Endodermal cell (in vitro differentiated cells): Measurements from ENCODE around the gene GDF15. TPM values are rescaled to one million over a fixed set of nuclear protein-coding genes. Genes with fewer than 3 reads are reported as not detected.
A peak's percentile ranks its signal among the peaks of the same experiment; 100 is the strongest.

ENCODE experiments used
- DNase-seq: peaks from one replicate; pipeline ENCODE4 v3.0.0-alpha.2; 2017
- H3K27ac ChIP-seq: 2 replicates; pipeline ENCODE4 v1.5.1; 2013; ENCODE audit warnings: mild to moderate bottlenecking, low read depth, low read length, moderate library complexity
- H3K27me3 ChIP-seq: 2 replicates; pipeline ENCODE4 v1.6.1; 2013; ENCODE audit warnings: mild to moderate bottlenecking, low read length, moderate library complexity; ENCODE audit not compliant: insufficient read depth, control insufficient read depth, poor library complexity, severe bottlenecking
- H3K36me3 ChIP-seq: 2 replicates; pipeline ENCODE4 v1.7.0; 2013; ENCODE audit warnings: mild to moderate bottlenecking, low read length, moderate library complexity; ENCODE audit not compliant: control insufficient read depth, insufficient read depth
- H3K4me1 ChIP-seq: one replicate; pipeline ENCODE4 v1.7.0; 2013; ENCODE audit warnings: low read length; ENCODE audit not compliant: control insufficient read depth, insufficient read depth
- H3K4me3 ChIP-seq: 2 replicates; pipeline ENCODE4 v1.5.1; 2013; ENCODE audit warnings: mild to moderate bottlenecking, low read length, moderate library complexity
- H3K9ac ChIP-seq: 2 replicates; pipeline ENCODE4 v1.6.1; 2013; ENCODE audit warnings: mild to moderate bottlenecking, low read length, moderate library complexity; ENCODE audit not compliant: poor library complexity, severe bottlenecking; ENCODE audit errors: extremely low read depth
- H3K9me3 ChIP-seq: 2 replicates; pipeline ENCODE4 v1.6.1; 2013; ENCODE audit warnings: mild to moderate bottlenecking, low read length, moderate library complexity; ENCODE audit not compliant: control insufficient read depth
- H3K27ac Mint-ChIP-seq: 2 replicates; pipeline ENCODE4 v1.8.0; 2020; ENCODE audit warnings: mixed read lengths
- H3K27me3 Mint-ChIP-seq: 2 replicates; pipeline ENCODE4 v1.8.0; 2021; ENCODE audit warnings: mild to moderate bottlenecking, mixed read lengths; ENCODE audit not compliant: insufficient read depth
- H3K36me3 Mint-ChIP-seq: 2 replicates; pipeline ENCODE4 v1.8.0; 2020; ENCODE audit warnings: low read depth, mixed read lengths
- H3K4me1 Mint-ChIP-seq: 2 replicates; pipeline ENCODE4 v1.8.0; 2020; ENCODE audit warnings: mixed read lengths
- H3K4me3 Mint-ChIP-seq: 2 replicates; pipeline ENCODE4 v1.8.0; 2020; ENCODE audit warnings: mild to moderate bottlenecking, moderate library complexity, mixed read lengths
- H3K9me3 Mint-ChIP-seq: 2 replicates; pipeline ENCODE4 v1.8.0; 2020; ENCODE audit warnings: mild to moderate bottlenecking, mixed read lengths
- WGBS, 2 experiments: methylation state at CpG; one replicate each; pipeline versions ENCODE4 v1.1.5 to v1.1.7; 2013; ENCODE audit warnings: missing lambda C conversion rate in 2 of 2, mixed read lengths in 1 of 2; ENCODE audit not compliant: insufficient coverage in 1 of 2, insufficient read length in 1 of 2; 5-methylcytosine and 5-hydroxymethylcytosine counted together
- total RNA-seq, 2 donors: library from RNA; stranded (reverse); fragmentation: NEBNext Ultra II Directional in 1 of 2; extraction: Animal tissue kit (Norgen Biotek cat#: 25700) in 1 of 2; gene quantifications; 2 replicates in 1 of 2; 3 replicates in 1 of 2; pipeline ENCODE4 v1.2.1, GENCODE V29; 2021
- TF ChIP-seq, protein P1 (sequence below): fragments of 200-600 bp; sonication (generic); conservative IDR thresholded peaks from 2 replicates; pipeline ENCODE4 v1.5.0; 2021; ENCODE audit warnings: antibody characterized with exemption, mild to moderate bottlenecking

GDF15 gene
- total RNA-seq, 2 donors from 2014 or later, result 0.90 to 2.2 TPM

DNA sequence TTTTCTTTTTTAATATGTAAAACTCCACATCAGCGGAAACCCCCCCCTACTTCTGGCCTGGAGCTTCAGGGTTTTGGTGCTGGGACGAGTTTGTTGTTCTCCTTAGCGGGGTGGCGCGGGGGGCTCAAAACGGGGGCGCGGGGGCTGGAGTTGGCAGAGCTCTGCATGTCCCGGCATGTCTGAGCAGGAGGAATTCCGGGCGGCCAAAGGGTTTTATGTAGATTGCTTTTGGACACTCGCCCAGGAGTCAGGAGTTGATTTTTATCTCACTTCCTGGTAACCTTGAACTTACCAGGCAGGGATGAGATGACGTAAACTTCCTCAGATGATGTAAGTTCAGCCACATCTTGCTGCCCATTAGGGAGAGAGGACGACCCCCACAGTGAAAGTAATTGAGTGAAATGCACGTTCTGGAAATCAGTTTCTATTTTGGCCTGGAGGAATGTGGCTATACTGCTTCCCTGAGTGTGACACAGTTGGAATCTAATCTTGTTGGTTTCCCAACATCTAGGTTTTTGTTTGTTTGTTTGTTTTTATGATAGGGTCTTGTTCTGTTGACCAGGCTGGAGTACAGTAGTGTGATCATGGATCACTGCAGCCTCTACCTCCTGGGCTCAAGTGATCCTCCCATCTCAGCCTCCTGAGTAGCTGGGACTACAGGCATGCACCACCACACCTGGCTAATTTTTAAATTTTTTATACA is 21.0 kb upstream of the GDF15 start:
- Histone ChIP-seq H3K4me1 (peaks cover 3% of the 10 kb centered on the region), H3K4me3 (no peak overlapping the region), H3K27ac (peak overlapping the region; percentile 89), H3K27me3 (no peaks in the 10 kb centered on the region), H3K9ac (no peak overlapping the region), H3K36me3 (no peaks in the 10 kb centered on the region), H3K9me3 (no peaks in the 10 kb centered on the region)
- Mint-ChIP-seq H3K27ac (peak overlapping the region; percentile 68), H3K27me3 (no peaks in the 10 kb centered on the region), H3K9me3 (no peaks in the 10 kb centered on the region), H3K36me3 (peaks cover 7% of the 10 kb centered on the region), H3K4me1 (peaks cover 12% of the 10 kb centered on the region), H3K4me3 (no peak overlapping the region)
- TF ChIP-seq, protein P1, sequence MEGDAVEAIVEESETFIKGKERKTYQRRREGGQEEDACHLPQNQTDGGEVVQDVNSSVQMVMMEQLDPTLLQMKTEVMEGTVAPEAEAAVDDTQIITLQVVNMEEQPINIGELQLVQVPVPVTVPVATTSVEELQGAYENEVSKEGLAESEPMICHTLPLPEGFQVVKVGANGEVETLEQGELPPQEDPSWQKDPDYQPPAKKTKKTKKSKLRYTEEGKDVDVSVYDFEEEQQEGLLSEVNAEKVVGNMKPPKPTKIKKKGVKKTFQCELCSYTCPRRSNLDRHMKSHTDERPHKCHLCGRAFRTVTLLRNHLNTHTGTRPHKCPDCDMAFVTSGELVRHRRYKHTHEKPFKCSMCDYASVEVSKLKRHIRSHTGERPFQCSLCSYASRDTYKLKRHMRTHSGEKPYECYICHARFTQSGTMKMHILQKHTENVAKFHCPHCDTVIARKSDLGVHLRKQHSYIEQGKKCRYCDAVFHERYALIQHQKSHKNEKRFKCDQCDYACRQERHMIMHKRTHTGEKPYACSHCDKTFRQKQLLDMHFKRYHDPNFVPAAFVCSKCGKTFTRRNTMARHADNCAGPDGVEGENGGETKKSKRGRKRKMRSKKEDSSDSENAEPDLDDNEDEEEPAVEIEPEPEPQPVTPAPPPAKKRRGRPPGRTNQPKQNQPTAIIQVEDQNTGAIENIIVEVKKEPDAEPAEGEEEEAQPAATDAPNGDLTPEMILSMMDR, result no peak
- no peak for DNase-seq
- WGBS, 2 experiments, result 80 to 84% methylated on average over 10 to 15 of the region's 15 CpGs

DNA sequence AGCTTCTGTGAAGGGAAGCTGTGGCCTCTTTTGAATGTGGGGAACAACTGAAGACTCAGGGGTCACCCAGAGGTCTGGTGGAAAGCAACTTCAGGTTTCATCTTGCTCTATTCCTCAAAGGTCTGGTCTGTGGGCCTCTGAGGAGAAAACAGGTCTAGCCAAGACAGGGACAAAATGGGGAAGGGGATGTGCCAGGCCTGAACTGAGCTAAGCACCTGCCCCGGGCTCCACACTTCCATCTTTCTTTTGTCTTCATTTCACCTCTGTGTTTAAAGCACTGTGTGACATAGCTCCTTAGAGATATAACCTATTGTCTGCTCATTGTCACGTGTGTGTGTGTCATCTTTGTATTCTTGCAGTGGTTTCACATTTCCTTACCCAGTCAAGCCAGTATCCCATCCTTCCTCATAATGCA is 19.9 kb upstream of the GDF15 start:
- H3K4me1 Mint-ChIP-seq, result peaks cover 12% of the 10 kb centered on the region
- H3K9me3 ChIP-seq, result no peaks in the 10 kb centered on the region
- no peak overlapping the region for H3K4me3 ChIP-seq
- no peaks in the 10 kb centered on the region for H3K36me3 ChIP-seq
- no peaks in the 10 kb centered on the region for H3K27me3 Mint-ChIP-seq
- H3K27ac ChIP-seq, result peak overlapping the region; percentile 89
- no peak for DNase-seq
- H3K27ac Mint-ChIP-seq, result no peak overlapping the region
- 96 to 100% methylated on average over 2 of the region's 2 CpGs for WGBS, 2 experiments
- H3K9me3 Mint-ChIP-seq, result no peaks in the 10 kb centered on the region
- TF ChIP-seq, protein P1, result no peak
- no peaks in the 10 kb centered on the region for H3K27me3 ChIP-seq
- H3K36me3 Mint-ChIP-seq, result peaks cover 7% of the 10 kb centered on the region
- H3K4me1 ChIP-seq, result peaks cover 3% of the 10 kb centered on the region
- H3K4me3 Mint-ChIP-seq, result no peak overlapping the region
- H3K9ac ChIP-seq, result no peak overlapping the region

DNA sequence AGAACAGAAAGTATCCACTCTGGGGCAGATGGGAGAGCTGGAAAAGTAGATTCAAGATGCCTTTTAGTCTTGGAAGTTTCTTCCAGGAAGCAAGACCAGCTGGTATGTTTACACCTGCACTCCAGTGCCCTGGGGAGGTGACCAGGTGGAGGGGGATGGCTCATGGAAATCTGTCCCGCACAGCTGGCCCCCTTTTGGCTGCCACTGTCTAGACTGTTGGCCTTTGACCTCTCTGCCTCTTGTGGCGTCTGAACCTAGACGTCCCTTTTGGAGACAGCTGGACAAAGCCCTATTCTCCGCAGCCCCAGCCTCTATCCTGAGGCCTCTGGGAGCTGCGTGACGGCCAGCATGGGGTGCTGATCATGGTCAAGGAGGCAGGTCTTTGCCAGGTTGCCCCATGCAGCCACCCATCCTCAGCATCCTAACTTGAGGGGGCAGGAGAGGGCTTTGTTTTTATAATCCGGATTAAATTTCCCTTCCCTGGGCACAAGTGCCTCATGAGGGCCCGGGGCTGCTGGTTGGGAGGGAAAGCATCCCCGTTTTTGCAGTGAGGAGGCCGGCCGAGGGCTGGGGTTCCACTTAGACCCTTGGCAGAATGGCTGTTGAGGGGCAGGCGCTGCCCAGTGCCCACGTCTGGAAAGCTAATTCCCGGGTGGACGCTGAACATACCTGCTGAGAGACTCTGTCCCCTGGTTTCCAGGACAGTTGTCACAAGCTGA is 17.3 kb upstream of the GDF15 start:
- peaks cover 4% of the 10 kb centered on the region for H3K36me3 Mint-ChIP-seq
- H3K4me3 Mint-ChIP-seq, result no peak overlapping the region
- 82 to 90% methylated on average over 10 to 15 of the region's 15 CpGs for WGBS, 2 experiments
- Histone ChIP-seq H3K4me1 (peaks cover 3% of the 10 kb centered on the region), H3K36me3 (no peaks in the 10 kb centered on the region), H3K9ac (no peak overlapping the region), H3K4me3 (no peak overlapping the region), H3K9me3 (no peaks in the 10 kb centered on the region), H3K27ac (peak overlapping the region; percentile 90), H3K27me3 (no peaks in the 10 kb centered on the region)
- H3K27me3 Mint-ChIP-seq, result no peaks in the 10 kb centered on the region
- no peak overlapping the region for H3K27ac Mint-ChIP-seq
- TF ChIP-seq, protein P1, result no peak
- no peak for DNase-seq
- peaks cover 15% of the 10 kb centered on the region for H3K4me1 Mint-ChIP-seq
- H3K9me3 Mint-ChIP-seq, result no peaks in the 10 kb centered on the region
